ENCODE measurements around the gene MSI1. TPM values are rescaled to one million over a fixed set of nuclear protein-coding genes. Genes with fewer than 3 reads are reported as not detected.

Gene MSI1
- total RNA-seq, 2 donors from 2014 or later = not detected

- Mint-ChIP-seq H3K4me3 (no peak overlapping the region), H3K27ac (no peak overlapping the region), H3K4me1 (peaks cover 10% of the 10 kb centered on the region), H3K36me3 (ENCODE audit: low read depth) (peaks cover 2% of the 10 kb centered on the region), H3K27me3 (peaks cover 76% of the 10 kb centered on the region)
- ATAC-seq (no peak), DNase-seq (no peak)
- H3K9me3 ChIP-seq (ENCODE audit: control insufficient read depth, low read length, poor library complexity, severe bottlenecking) = no peaks in the 10 kb centered on the region
These were observed 9.8 kb downstream of the MSI1 start for GRCh38 chr12:120359128-120359527.

- Mint-ChIP-seq H3K4me3 (no peak overlapping the region), H3K4me1 (peaks cover 10% of the 10 kb centered on the region), H3K27me3 (peaks cover 75% of the 10 kb centered on the region), H3K27ac (no peak overlapping the region), H3K36me3 (ENCODE audit: low read depth) (peaks cover 4% of the 10 kb centered on the region)
- DNase-seq = no peak
- H3K9me3 ChIP-seq (ENCODE audit: control insufficient read depth, low read length, poor library complexity, severe bottlenecking) = no peaks in the 10 kb centered on the region
- no peak for ATAC-seq
These were observed 10.4 kb downstream of the MSI1 start for GRCh38 chr12:120358412-120359100.

- H3K9me3 ChIP-seq (ENCODE audit: control insufficient read depth, low read length, poor library complexity, severe bottlenecking) = no peaks in the 10 kb centered on the region
- Mint-ChIP-seq H3K27me3 (peaks cover 63% of the 10 kb centered on the region), H3K4me3 (no peak overlapping the region), H3K27ac (peak overlapping the region; percentile 37), H3K4me1 (peaks cover 7% of the 10 kb centered on the region), H3K36me3 (ENCODE audit: low read depth) (peaks cover 4% of the 10 kb centered on the region)
- DNase-seq (no peak), ATAC-seq (no peak)
These were observed 11.9 kb downstream of the MSI1 start for GRCh38 chr12:120357104-120357503.

- DNase-seq (peak; percentile 52 to 57 (median 55)), ATAC-seq (peak; percentile 88)
- Mint-ChIP-seq H3K4me1 (peaks cover 6% of the 10 kb centered on the region), H3K27ac (no peak overlapping the region), H3K4me3 (no peak overlapping the region), H3K36me3 (ENCODE audit: low read depth) (peaks cover 3% of the 10 kb centered on the region), H3K27me3 (peaks cover 60% of the 10 kb centered on the region)
- no peaks in the 10 kb centered on the region for H3K9me3 ChIP-seq (ENCODE audit: control insufficient read depth, low read length, poor library complexity, severe bottlenecking)
These were observed 12.4 kb downstream of the MSI1 start for GRCh38 chr12:120356567-120357030.

- H3K27ac Mint-ChIP-seq = peak overlapping the region; percentile 19
- no peak overlapping the region for H3K4me3 Mint-ChIP-seq
- ATAC-seq = no peak
These were observed 15.2 kb downstream of the MSI1 start for GRCh38 chr12:120353556-120354317.

GRCh38 chr12:120353136-120353535, 15.8 kb downstream of the MSI1 start:
- Mint-ChIP-seq H3K4me3 (no peak overlapping the region), H3K27ac (no peak overlapping the region), H3K27me3 (peaks cover 45% of the 10 kb centered on the region), H3K36me3 (ENCODE audit: low read depth) (peaks cover 3% of the 10 kb centered on the region), H3K4me1 (peaks cover 4% of the 10 kb centered on the region)
- no peaks in the 10 kb centered on the region for H3K9me3 ChIP-seq (ENCODE audit: control insufficient read depth, low read length, poor library complexity, severe bottlenecking)
- no peak for ATAC-seq
- no peak for DNase-seq

More at GRCh38 chr12:120353556-120354317, 15.2 kb downstream of the MSI1 start:
- DNase-seq = no peak
- H3K36me3 Mint-ChIP-seq (ENCODE audit: low read depth) = peaks cover 3% of the 10 kb centered on the region
- peaks cover 48% of the 10 kb centered on the region for H3K27me3 Mint-ChIP-seq
- H3K9me3 ChIP-seq (ENCODE audit: control insufficient read depth, low read length, poor library complexity, severe bottlenecking) = no peaks in the 10 kb centered on the region
- H3K4me1 Mint-ChIP-seq = peaks cover 6% of the 10 kb centered on the region

GRCh38 chr12:120352117-120352516, 16.8 kb downstream of the MSI1 start:
- no peaks in the 10 kb centered on the region for H3K9me3 ChIP-seq (ENCODE audit: control insufficient read depth, low read length, poor library complexity, severe bottlenecking)
- H3K36me3 Mint-ChIP-seq (ENCODE audit: low read depth) = peaks cover 3% of the 10 kb centered on the region
- ATAC-seq (no peak), DNase-seq (no peak)
- peaks cover 4% of the 10 kb centered on the region for H3K4me1 Mint-ChIP-seq
- H3K27me3 Mint-ChIP-seq = peaks cover 36% of the 10 kb centered on the region
- no peak overlapping the region for H3K27ac Mint-ChIP-seq
- H3K4me3 Mint-ChIP-seq = no peak overlapping the region

GRCh38 chr12:120350576-120351350, 18.2 kb downstream of the MSI1 start:
- H3K4me1 Mint-ChIP-seq = no peaks in the 10 kb centered on the region
- H3K36me3 Mint-ChIP-seq (ENCODE audit: low read depth) = peaks cover 3% of the 10 kb centered on the region
- H3K9me3 ChIP-seq (ENCODE audit: control insufficient read depth, low read length, poor library complexity, severe bottlenecking) = no peaks in the 10 kb centered on the region
- no peak for ATAC-seq
- H3K27me3 Mint-ChIP-seq = peaks cover 29% of the 10 kb centered on the region
- no peak overlapping the region for H3K27ac Mint-ChIP-seq
- no peak overlapping the region for H3K4me3 Mint-ChIP-seq
- no peak for DNase-seq

GRCh38 chr12:120347766-120348165, 21.2 kb downstream of the MSI1 start:
- H3K4me3 Mint-ChIP-seq = no peak overlapping the region
- ATAC-seq (no peak), DNase-seq (no peak)
- no peaks in the 10 kb centered on the region for H3K36me3 Mint-ChIP-seq (ENCODE audit: low read depth)
- no peak overlapping the region for H3K27ac Mint-ChIP-seq
- peaks cover 25% of the 10 kb centered on the region for H3K27me3 Mint-ChIP-seq
- no peaks in the 10 kb centered on the region for H3K9me3 ChIP-seq (ENCODE audit: control insufficient read depth, low read length, poor library complexity, severe bottlenecking)
- H3K4me1 Mint-ChIP-seq = no peaks in the 10 kb centered on the region

GRCh38 chr12:120346681-120347080, 22.3 kb downstream of the MSI1 start:
- no peak overlapping the region for H3K4me3 Mint-ChIP-seq
- peaks cover 25% of the 10 kb centered on the region for H3K27me3 Mint-ChIP-seq
- H3K27ac Mint-ChIP-seq = no peak overlapping the region
- H3K9me3 ChIP-seq (ENCODE audit: control insufficient read depth, low read length, poor library complexity, severe bottlenecking) = no peaks in the 10 kb centered on the region
- no peak for DNase-seq
- no peak for ATAC-seq
- H3K4me1 Mint-ChIP-seq = no peaks in the 10 kb centered on the region
- H3K36me3 Mint-ChIP-seq (ENCODE audit: low read depth) = no peaks in the 10 kb centered on the region

GRCh38 chr12:120346031-120346430, 22.9 kb downstream of the MSI1 start:
- Mint-ChIP-seq H3K36me3 (ENCODE audit: low read depth) (no peaks in the 10 kb centered on the region), H3K4me3 (no peak overlapping the region), H3K4me1 (no peaks in the 10 kb centered on the region), H3K27me3 (peaks cover 24% of the 10 kb centered on the region), H3K27ac (no peak overlapping the region)
- no peak for DNase-seq
- no peaks in the 10 kb centered on the region for H3K9me3 ChIP-seq (ENCODE audit: control insufficient read depth, low read length, poor library complexity, severe bottlenecking)
- ATAC-seq = no peak

- H3K9me3 ChIP-seq (ENCODE audit: control insufficient read depth, low read length, poor library complexity, severe bottlenecking) = no peaks in the 10 kb centered on the region
- H3K27me3 Mint-ChIP-seq = peaks cover 18% of the 10 kb centered on the region
- no peaks in the 10 kb centered on the region for H3K36me3 Mint-ChIP-seq (ENCODE audit: low read depth)
- no peak overlapping the region for H3K4me3 Mint-ChIP-seq
- H3K27ac Mint-ChIP-seq = no peak overlapping the region
- ATAC-seq = no peak
- DNase-seq = no peak
- no peaks in the 10 kb centered on the region for H3K4me1 Mint-ChIP-seq
These were observed 25.3 kb downstream of the MSI1 start for GRCh38 chr12:120343692-120344091.

- H3K27me3 Mint-ChIP-seq = peaks cover 18% of the 10 kb centered on the region
- no peak for ATAC-seq
- no peaks in the 10 kb centered on the region for H3K4me1 Mint-ChIP-seq
- H3K27ac Mint-ChIP-seq = no peak overlapping the region
- H3K36me3 Mint-ChIP-seq (ENCODE audit: low read depth) = no peaks in the 10 kb centered on the region
- DNase-seq = no peak
- no peaks in the 10 kb centered on the region for H3K9me3 ChIP-seq (ENCODE audit: control insufficient read depth, low read length, poor library complexity, severe bottlenecking)
- H3K4me3 Mint-ChIP-seq = no peak overlapping the region
These were observed 25.9 kb downstream of the MSI1 start for GRCh38 chr12:120343039-120343537.
